HCT116 (cell line): ENCODE results near the gene APPBP2. TPM values are rescaled to one million over a fixed set of nuclear protein-coding genes. Genes with fewer than 3 reads are reported as not detected.

Experiments used
- ATAC-seq: fragments of 200-7000 bp; cut with Tn5 transposase; 2 replicates; pipeline ENCODE4 v1.9.1; 2020; ENCODE audit warnings: mild to moderate bottlenecking, moderate library complexity
- BruUV-seq: library from RNA; stranded (reverse); fragments of 400-500 nt; replicated peaks from 2 replicates; lab custom pipeline; 2021; lab: Mats Ljungman, UMichigan
- CTCF ChIA-PET: fragments of 300-600 bp; sonication (Branson Sonifier 250); formaldehyde crosslinking; loops from one replicate; lab custom pipeline; 2021; ENCODE audit warnings: antibody characterized with exemption; lab: Charles Lee
- POLR2A ChIA-PET: fragments of 300-600, 350-600 bp; sonication (Branson Sonifier 250); formaldehyde crosslinking; loops from one replicate; lab custom pipeline; 2021; ENCODE audit warnings: antibody characterized with exemption; lab: Charles Lee
- RAD21 ChIA-PET, 2 experiments: fragments of 300-600 bp; sonication (Branson Sonifier 250); formaldehyde crosslinking; loops; one replicate each; lab custom pipeline; 2023; ENCODE audit warnings: low total read pairs in 2 of 2; ENCODE audit not compliant: uncharacterized antibody in 2 of 2, unreplicated experiment in 2 of 2, low non-redundant PET in 1 of 2; lab: Charles Lee
- DNase-seq: peaks from one replicate; pipeline ENCODE4 v3.0.0-alpha.2; 2010; ENCODE audit warnings: low read depth, low spot score
- H2AFZ ChIP-seq: fragments of 200-600 bp; shearing (Covaris generic), sonication (generic); 2 replicates; pipeline ENCODE4 v1.6.1; 2017; ENCODE audit warnings: low read depth, mixed run types, mixed read lengths, antibody characterized with exemption, low read length; ENCODE audit not compliant: poor library complexity, severe bottlenecking
- H3K27ac ChIP-seq: 2 replicates; pipeline ENCODE4 v1.5.1; 2012; ENCODE audit warnings: low read depth, low read length
- H3K27me3 ChIP-seq: fragments of 200-600 bp; sonication (generic); 2 replicates; pipeline ENCODE4 v1.6.1; 2016; ENCODE audit warnings: mixed run types, low read length, mixed read lengths; ENCODE audit not compliant: insufficient read depth
- H3K36me3 ChIP-seq, 2 experiments: fragments of 200-500 bp in 1 of 2; fragments of 200-600 bp in 1 of 2; sonication (Bioruptor generic) in 1 of 2; sonication (generic) in 1 of 2; 2 replicates each; pipeline versions ENCODE4 v1.5.1 to v1.6.1; 2014 to 2016; ENCODE audit warnings: low read length in 2 of 2, inconsistent platforms in 1 of 2, mixed read lengths in 1 of 2, mixed run types in 1 of 2; ENCODE audit not compliant: insufficient read depth in 2 of 2, control insufficient read depth in 1 of 2
- H3K4me1 ChIP-seq, 2 experiments: fragments of 200-600 bp in 1 of 2; sonication (generic) in 1 of 2; 2 replicates each; pipeline versions ENCODE4 v1.5.1 to v1.6.1; 2012 to 2017; ENCODE audit warnings: low read length in 2 of 2, inconsistent platforms in 1 of 2, mild to moderate bottlenecking in 1 of 2, mixed read lengths in 1 of 2, mixed run types in 1 of 2, moderate library complexity in 1 of 2; ENCODE audit not compliant: insufficient read depth in 2 of 2, control insufficient read depth in 1 of 2
- H3K4me2 ChIP-seq: fragments of 200-600 bp; sonication (generic); 2 replicates; pipeline ENCODE4 v1.6.1; 2017; ENCODE audit warnings: mixed run types, low read length, mixed read lengths
- H3K4me3 ChIP-seq, 2 experiments: fragments of 200-600 bp in 1 of 2; sonication (generic) in 1 of 2; replicated peaks in 1 of 2; 2 replicates each; pipeline ENCODE4 v1.5.1; 2011 to 2016; ENCODE audit warnings: low read length in 2 of 2, control low read depth in 1 of 2, low read depth in 1 of 2, mild to moderate bottlenecking in 1 of 2, mixed read lengths in 1 of 2, mixed run types in 1 of 2
- H3K79me2 ChIP-seq: fragments of 200-600 bp; sonication (generic); 2 replicates; pipeline ENCODE4 v1.6.1; 2017; ENCODE audit warnings: mild to moderate bottlenecking, mixed run types, low read length, moderate library complexity, mixed read lengths; ENCODE audit not compliant: insufficient read depth
- H3K9ac ChIP-seq: fragments of 200-600 bp; sonication (generic); 2 replicates; pipeline ENCODE4 v1.6.1; 2016; ENCODE audit warnings: low read length, mixed read lengths
- H3K9me2 ChIP-seq: fragments of 200-600 bp; sonication (generic), shearing (Covaris generic); 2 replicates; pipeline ENCODE4 v1.6.1; 2017; ENCODE audit warnings: mixed run types, mild to moderate bottlenecking, moderate library complexity; ENCODE audit not compliant: insufficient read depth
- H3K9me3 ChIP-seq, 2 experiments: fragments of 200-500 bp in 1 of 2; fragments of 200-600 bp in 1 of 2; sonication (Bioruptor generic) in 1 of 2; sonication (generic) in 1 of 2; 2 replicates each; pipeline ENCODE4 v1.6.1; 2014 to 2017; ENCODE audit warnings: low read length in 2 of 2, mixed read lengths in 2 of 2, inconsistent platforms in 1 of 2, low read depth in 1 of 2, mild to moderate bottlenecking in 1 of 2, mixed run types in 1 of 2, moderate library complexity in 1 of 2; ENCODE audit not compliant: control insufficient read depth in 1 of 2, insufficient read depth in 1 of 2
- H4K20me1 ChIP-seq: fragments of 200-600 bp; sonication (generic), shearing (Covaris generic); 2 replicates; pipeline ENCODE4 v1.6.1; 2017; ENCODE audit warnings: mixed run types, mild to moderate bottlenecking, moderate library complexity; ENCODE audit not compliant: insufficient read depth
- CBX3 ChIP-seq: IDR thresholded peaks from 2 replicates; pipeline ENCODE4 v1.6.1; 2012; ENCODE audit warnings: low read depth
- CTCF ChIP-seq, 3 experiments: fragments of 200-600 bp in 1 of 3; sonication (generic) in 1 of 3; IDR thresholded peaks in 2 of 3; conservative IDR thresholded peaks in 1 of 3; 2 replicates each; pipeline ENCODE4 v1.5.1; 2012 to 2017; ENCODE audit warnings: low read depth in 2 of 3, low read length in 2 of 3, antibody characterized with exemption in 1 of 3, borderline replicate concordance in 1 of 3, control low read depth in 1 of 3, mild to moderate bottlenecking in 1 of 3, mixed read lengths in 1 of 3, mixed run types in 1 of 3, moderate library complexity in 1 of 3; ENCODE audit not compliant: insufficient read depth in 1 of 3
- EGR1 ChIP-seq: IDR thresholded peaks from 2 replicates; pipeline ENCODE4 v1.6.1; 2012; ENCODE audit warnings: low read depth
- EZH2 ChIP-seq: fragments of 200-600 bp; sonication (generic); IDR thresholded peaks from 2 replicates; pipeline ENCODE4 v1.6.1; 2017; ENCODE audit warnings: antibody characterized with exemption, mixed run types
- EZH2phosphoT487 ChIP-seq: fragments of 200-600 bp; IDR thresholded peaks from 2 replicates; pipeline ENCODE4 v1.6.1; 2018; ENCODE audit warnings: antibody characterized with exemption, borderline replicate concordance
- FOSL1 ChIP-seq: IDR thresholded peaks from 2 replicates; pipeline ENCODE4 v1.6.1; 2012; ENCODE audit warnings: low read depth
- JUND ChIP-seq: IDR thresholded peaks from 2 replicates; pipeline ENCODE4 v1.6.1; 2012
- RAD21 ChIP-seq: IDR thresholded peaks from 2 replicates; pipeline ENCODE4 v1.6.1; 2012; ENCODE audit warnings: low read depth, mild to moderate bottlenecking
- SIN3A ChIP-seq: IDR thresholded peaks from 2 replicates; pipeline ENCODE4 v1.6.1; 2012; ENCODE audit warnings: low read depth
- SP1 ChIP-seq: IDR thresholded peaks from 2 replicates; pipeline ENCODE4 v1.6.1; 2012; ENCODE audit warnings: low read depth
- SRF ChIP-seq: IDR thresholded peaks from 2 replicates; pipeline ENCODE4 v1.6.1; 2012; ENCODE audit warnings: low read depth
- TCF7L2 ChIP-seq: IDR thresholded peaks from 2 replicates; pipeline ENCODE4 v1.7.0; 2011; ENCODE audit warnings: borderline replicate concordance, inconsistent platforms; ENCODE audit not compliant: insufficient read depth, insufficient read length; ENCODE audit errors: extremely low read depth
- YY1 ChIP-seq: IDR thresholded peaks from 2 replicates; pipeline ENCODE4 v1.6.1; 2011; ENCODE audit warnings: low read length, low read depth, moderate library complexity, mild to moderate bottlenecking; ENCODE audit not compliant: insufficient replicate concordance; ENCODE audit errors: extremely low read depth
- ZFX ChIP-seq: fragments of 450-650 bp; IDR thresholded peaks from 2 replicates; pipeline ENCODE4 v1.6.1; 2017
- intact Hi-C: fragments of 100-400 bp; cut with micrococcal nuclease; formaldehyde crosslinking; loops from 2 replicates; pipeline ENCODE4 v1.10.0; 2022
- total RNA-seq: library from RNA; stranded (reverse); gene quantifications from one replicate; pipeline ENCODE4 v1.2.1, GENCODE V29; 2021; ENCODE audit not compliant: unreplicated experiment
- TF ChIP-seq, protein P1 (sequence below): IDR thresholded peaks from 2 replicates; pipeline ENCODE4 v1.6.1; 2012; ENCODE audit warnings: low read depth

The APPBP2 gene
- total RNA-seq, 1 experiment from 2014 or later, result 35.8 TPM

- intact Hi-C loops, result no loop called here
- H3K9me3 ChIP-seq, result no peaks in the 10 kb centered on the region
- no peaks in the 10 kb centered on the region for H3K27me3 ChIP-seq
- H3K27ac ChIP-seq, result no peak overlapping the region
- H2AFZ ChIP-seq, result no peak overlapping the region
- CTCF ChIA-PET, result no interaction called here
- RAD21 ChIA-PET, result no interaction called here
- H4K20me1 ChIP-seq, result no peaks in the 10 kb centered on the region
- no peak for ATAC-seq
- no peak overlapping the region for H3K9ac ChIP-seq
- POLR2A ChIA-PET, result no interaction called here
- peaks cover 5 to 8% of the 10 kb centered on the region in 2 experiments; a peak in 3 of 4 replicates for H3K36me3 ChIP-seq
- no peak overlapping the region for H3K4me2 ChIP-seq
- DNase-seq, result no peak
- H3K4me1 ChIP-seq, result no peaks in the 10 kb centered on the region
- peaks cover 80% of the 10 kb centered on the region for H3K79me2 ChIP-seq
- no peak overlapping the region for H3K4me3 ChIP-seq
- H3K9me2 ChIP-seq, result no peaks in the 10 kb centered on the region
- TF ChIP-seq CBX3 (no peak), RAD21 (no peak), SIN3A (no peak), EGR1 (no peak), EZH2 (no peak), ZFX (no peak), EZH2phosphoT487 (no peak), TCF7L2 (no peak), FOSL1 (no peak), SP1 (no peak), CTCF (IDR thresholded peaks at IDR 0.05 in 2 of 3, conservative IDR thresholded peaks at IDR 0.05 in 1 of 3; ENCODE audit: borderline replicate concordance in 1 of 3, insufficient read depth in 1 of 3, low read depth in 2 of 3, low read length in 2 of 3) (no peak), YY1 (no peak), JUND (no peak), SRF (no peak)
- TF ChIP-seq, protein P1, sequence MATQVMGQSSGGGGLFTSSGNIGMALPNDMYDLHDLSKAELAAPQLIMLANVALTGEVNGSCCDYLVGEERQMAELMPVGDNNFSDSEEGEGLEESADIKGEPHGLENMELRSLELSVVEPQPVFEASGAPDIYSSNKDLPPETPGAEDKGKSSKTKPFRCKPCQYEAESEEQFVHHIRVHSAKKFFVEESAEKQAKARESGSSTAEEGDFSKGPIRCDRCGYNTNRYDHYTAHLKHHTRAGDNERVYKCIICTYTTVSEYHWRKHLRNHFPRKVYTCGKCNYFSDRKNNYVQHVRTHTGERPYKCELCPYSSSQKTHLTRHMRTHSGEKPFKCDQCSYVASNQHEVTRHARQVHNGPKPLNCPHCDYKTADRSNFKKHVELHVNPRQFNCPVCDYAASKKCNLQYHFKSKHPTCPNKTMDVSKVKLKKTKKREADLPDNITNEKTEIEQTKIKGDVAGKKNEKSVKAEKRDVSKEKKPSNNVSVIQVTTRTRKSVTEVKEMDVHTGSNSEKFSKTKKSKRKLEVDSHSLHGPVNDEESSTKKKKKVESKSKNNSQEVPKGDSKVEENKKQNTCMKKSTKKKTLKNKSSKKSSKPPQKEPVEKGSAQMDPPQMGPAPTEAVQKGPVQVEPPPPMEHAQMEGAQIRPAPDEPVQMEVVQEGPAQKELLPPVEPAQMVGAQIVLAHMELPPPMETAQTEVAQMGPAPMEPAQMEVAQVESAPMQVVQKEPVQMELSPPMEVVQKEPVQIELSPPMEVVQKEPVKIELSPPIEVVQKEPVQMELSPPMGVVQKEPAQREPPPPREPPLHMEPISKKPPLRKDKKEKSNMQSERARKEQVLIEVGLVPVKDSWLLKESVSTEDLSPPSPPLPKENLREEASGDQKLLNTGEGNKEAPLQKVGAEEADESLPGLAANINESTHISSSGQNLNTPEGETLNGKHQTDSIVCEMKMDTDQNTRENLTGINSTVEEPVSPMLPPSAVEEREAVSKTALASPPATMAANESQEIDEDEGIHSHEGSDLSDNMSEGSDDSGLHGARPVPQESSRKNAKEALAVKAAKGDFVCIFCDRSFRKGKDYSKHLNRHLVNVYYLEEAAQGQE, result no peak
- BruUV-seq, result no TSS peak
These were observed 13.0 kb downstream of the APPBP2 start for GRCh38 chr17:60513014-60513413.
